Astrocyte (in vitro differentiated cells and primary cell): ENCODE measurements around the gene BICRA. TPM values are rescaled to one million over a fixed set of nuclear protein-coding genes. Genes with fewer than 3 reads are reported as not detected.
A peak's percentile ranks its signal among the peaks of the same experiment; 100 is the strongest.

Experiments used
- DNase-seq: peaks from one replicate; pipeline ENCODE4 v3.0.0-alpha.2; 2010; ENCODE audit warnings: low read depth
- FAIRE-seq: peaks from 2 replicates; lab custom pipeline; 2011; peaks lifted over from hg19 to GRCh38; lab: Jason Lieb, UNC
- H2AFZ ChIP-seq: 2 replicates; pipeline ENCODE4 v1.6.0; 2012; ENCODE audit warnings: low read depth, low read length, inconsistent platforms
- H3K27ac ChIP-seq: 2 replicates; pipeline ENCODE4 v1.5.1; 2011; ENCODE audit warnings: low read depth, low read length, inconsistent platforms
- H3K27me3 ChIP-seq: 2 replicates; pipeline ENCODE4 v1.6.0; 2011; ENCODE audit warnings: low read length, inconsistent platforms; ENCODE audit not compliant: insufficient read depth
- H3K36me3 ChIP-seq: 2 replicates; pipeline ENCODE4 v1.5.1; 2011; ENCODE audit warnings: low read length, inconsistent platforms; ENCODE audit not compliant: insufficient read depth
- H3K4me1 ChIP-seq: 2 replicates; pipeline ENCODE4 v1.5.1; 2011; ENCODE audit warnings: low read length, inconsistent platforms; ENCODE audit not compliant: insufficient read depth
- H3K4me2 ChIP-seq: 2 replicates; pipeline ENCODE4 v1.6.0; 2012; ENCODE audit warnings: low read length, inconsistent platforms
- H3K4me3 ChIP-seq: 2 replicates; pipeline ENCODE4 v1.5.1; 2011; ENCODE audit warnings: low read depth, mild to moderate bottlenecking, low read length, inconsistent platforms; ENCODE audit not compliant: insufficient read depth
- H3K79me2 ChIP-seq: 2 replicates; pipeline ENCODE4 v1.6.0; 2012; ENCODE audit warnings: mild to moderate bottlenecking, low read length, inconsistent platforms; ENCODE audit not compliant: insufficient read depth
- H3K9ac ChIP-seq: 2 replicates; pipeline ENCODE4 v1.6.0; 2012; ENCODE audit warnings: mild to moderate bottlenecking, low read length, inconsistent platforms
- H3K9me3 ChIP-seq: 2 replicates; pipeline ENCODE4 v1.5.1; 2012; ENCODE audit warnings: low read depth, mild to moderate bottlenecking, low read length, inconsistent platforms; ENCODE audit not compliant: insufficient read depth
- H4K20me1 ChIP-seq: 2 replicates; pipeline ENCODE4 v1.6.0; 2012; ENCODE audit warnings: low read length, inconsistent platforms; ENCODE audit not compliant: insufficient read depth
- H3K27ac Mint-ChIP-seq: one replicate; pipeline ENCODE4 v1.8.0; 2021; ENCODE audit warnings: mild to moderate bottlenecking, mixed read lengths; ENCODE audit not compliant: unreplicated experiment
- H3K27me3 Mint-ChIP-seq: one replicate; pipeline ENCODE4 v1.8.0; 2021; ENCODE audit warnings: low read depth, mixed read lengths; ENCODE audit not compliant: unreplicated experiment
- H3K36me3 Mint-ChIP-seq: one replicate; pipeline ENCODE4 v1.8.0; 2021; ENCODE audit warnings: low read depth, mixed read lengths; ENCODE audit not compliant: unreplicated experiment
- H3K4me1 Mint-ChIP-seq: one replicate; pipeline ENCODE4 v1.8.0; 2021; ENCODE audit warnings: low read depth, mixed read lengths; ENCODE audit not compliant: unreplicated experiment
- H3K4me3 Mint-ChIP-seq: one replicate; pipeline ENCODE4 v1.8.0; 2021; ENCODE audit warnings: mild to moderate bottlenecking, moderate library complexity, mixed read lengths; ENCODE audit not compliant: unreplicated experiment
- H3K9me3 Mint-ChIP-seq: one replicate; pipeline ENCODE4 v1.8.0; 2021; ENCODE audit warnings: mild to moderate bottlenecking, mixed read lengths; ENCODE audit not compliant: unreplicated experiment
- EZH2 ChIP-seq: IDR thresholded peaks from 2 replicates; pipeline ENCODE4 v1.6.1; 2012; ENCODE audit warnings: mild to moderate bottlenecking, low read length, inconsistent platforms; ENCODE audit not compliant: insufficient read depth
- total RNA-seq: library from RNA; stranded (reverse); gene quantifications from 2 replicates; pipeline ENCODE4 v1.2.1, GENCODE V29; 2021
- TF ChIP-seq, protein P1 (sequence below): IDR thresholded peaks from 2 replicates; pipeline ENCODE4 v1.5.1; 2011; ENCODE audit warnings: low read depth, mild to moderate bottlenecking, inconsistent platforms, low read length, moderate library complexity; ENCODE audit not compliant: insufficient read depth

Gene BICRA
- total RNA-seq, 1 donor from 2014 or later: 20.7 TPM

DNA sequence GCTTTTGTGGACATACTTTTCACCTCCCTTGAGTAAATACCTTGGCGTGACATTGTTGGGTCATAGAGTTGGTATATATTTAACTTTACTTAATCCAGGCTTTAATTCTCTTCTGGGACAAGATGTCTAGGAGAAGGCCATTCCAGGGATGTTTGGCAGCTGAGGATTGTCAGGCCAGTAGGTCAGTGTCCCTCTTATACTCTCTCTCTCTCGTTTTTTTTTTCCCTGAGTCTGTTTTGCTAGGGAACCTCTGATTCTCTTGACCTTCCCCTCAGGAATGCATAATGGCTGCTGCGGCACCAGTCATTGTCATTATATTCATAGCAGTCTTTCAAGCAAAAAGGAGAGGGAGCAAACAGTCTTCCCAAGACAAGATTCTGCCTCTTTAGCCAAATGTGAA lies 48.8 kb downstream of the BICRA start:
- no peak overlapping the region for H3K27ac Mint-ChIP-seq
- no peaks in the 10 kb centered on the region for H3K9me3 Mint-ChIP-seq
- DNase-seq (no peak), FAIRE-seq (no peak)
- Histone ChIP-seq H4K20me1 (peaks cover 74% of the 10 kb centered on the region), H3K9ac (peak overlapping the region; percentile 54), H3K27ac (peak overlapping the region; percentile 75), H3K36me3 (peaks cover 2% of the 10 kb centered on the region), H3K4me3 (no peak overlapping the region), H3K79me2 (peaks cover 83% of the 10 kb centered on the region), H3K4me1 (peaks cover 36% of the 10 kb centered on the region), H3K9me3 (no peaks in the 10 kb centered on the region), H2AFZ (no peak overlapping the region), H3K4me2 (no peak overlapping the region), H3K27me3 (no peaks in the 10 kb centered on the region)
- peaks cover 17% of the 10 kb centered on the region for H3K36me3 Mint-ChIP-seq
- no peaks in the 10 kb centered on the region for H3K27me3 Mint-ChIP-seq
- TF ChIP-seq EZH2: no peak
- TF ChIP-seq, protein P1, sequence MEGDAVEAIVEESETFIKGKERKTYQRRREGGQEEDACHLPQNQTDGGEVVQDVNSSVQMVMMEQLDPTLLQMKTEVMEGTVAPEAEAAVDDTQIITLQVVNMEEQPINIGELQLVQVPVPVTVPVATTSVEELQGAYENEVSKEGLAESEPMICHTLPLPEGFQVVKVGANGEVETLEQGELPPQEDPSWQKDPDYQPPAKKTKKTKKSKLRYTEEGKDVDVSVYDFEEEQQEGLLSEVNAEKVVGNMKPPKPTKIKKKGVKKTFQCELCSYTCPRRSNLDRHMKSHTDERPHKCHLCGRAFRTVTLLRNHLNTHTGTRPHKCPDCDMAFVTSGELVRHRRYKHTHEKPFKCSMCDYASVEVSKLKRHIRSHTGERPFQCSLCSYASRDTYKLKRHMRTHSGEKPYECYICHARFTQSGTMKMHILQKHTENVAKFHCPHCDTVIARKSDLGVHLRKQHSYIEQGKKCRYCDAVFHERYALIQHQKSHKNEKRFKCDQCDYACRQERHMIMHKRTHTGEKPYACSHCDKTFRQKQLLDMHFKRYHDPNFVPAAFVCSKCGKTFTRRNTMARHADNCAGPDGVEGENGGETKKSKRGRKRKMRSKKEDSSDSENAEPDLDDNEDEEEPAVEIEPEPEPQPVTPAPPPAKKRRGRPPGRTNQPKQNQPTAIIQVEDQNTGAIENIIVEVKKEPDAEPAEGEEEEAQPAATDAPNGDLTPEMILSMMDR: no peak
- no peak overlapping the region for H3K4me3 Mint-ChIP-seq
- peaks cover 21% of the 10 kb centered on the region for H3K4me1 Mint-ChIP-seq

DNA sequence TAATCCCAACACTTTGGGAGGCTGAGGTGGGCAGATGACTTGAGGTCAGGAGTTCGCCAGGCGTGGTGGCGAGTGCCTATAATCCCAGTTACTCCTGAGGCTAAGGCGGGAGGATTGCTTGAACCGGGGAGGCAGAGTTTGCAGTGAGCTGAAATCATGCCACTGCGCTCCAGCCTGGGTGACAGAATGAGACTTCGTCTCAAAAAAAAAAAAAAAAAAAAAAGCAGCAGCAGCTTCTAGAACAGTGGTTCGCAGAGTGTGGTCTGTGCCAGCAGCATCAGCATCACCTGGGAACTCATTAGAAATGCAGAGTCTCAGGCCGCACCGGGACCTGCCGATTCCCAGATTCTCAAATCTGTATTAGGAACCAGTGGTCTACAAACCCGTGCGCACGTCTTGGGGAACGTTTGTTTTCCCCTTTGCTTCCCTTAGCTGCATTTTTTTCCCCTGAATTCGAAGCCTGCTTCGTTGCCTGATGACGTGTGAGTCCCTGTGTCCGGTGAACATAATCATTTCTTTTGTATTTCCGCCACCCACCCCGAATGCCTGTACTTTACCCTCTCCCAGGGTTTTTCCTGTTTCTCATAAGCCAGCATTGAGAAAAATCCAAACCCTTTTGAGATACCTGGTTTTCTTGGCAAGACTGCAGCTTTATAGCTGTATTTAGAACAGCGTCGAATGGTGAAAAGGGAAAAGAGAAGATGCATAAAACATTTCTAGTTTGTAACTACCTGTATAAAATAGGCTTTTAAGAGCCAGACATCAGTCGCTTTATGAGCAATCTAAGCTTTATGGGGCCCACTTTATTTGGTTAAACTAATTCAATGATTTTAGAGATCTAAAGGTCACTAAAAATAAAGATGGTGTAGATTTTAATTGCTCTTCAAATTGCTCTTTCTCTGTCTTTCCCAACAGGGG lies 49.8 kb downstream of the BICRA start:
- Histone ChIP-seq H3K4me3 (no peak overlapping the region), H3K4me1 (peaks cover 45% of the 10 kb centered on the region), H3K9ac (peak overlapping the region; percentile 54), H3K36me3 (peaks cover 2% of the 10 kb centered on the region), H3K79me2 (peaks cover 74% of the 10 kb centered on the region), H2AFZ (no peak overlapping the region), H3K4me2 (peak overlapping the region; percentile 47), H4K20me1 (peaks cover 67% of the 10 kb centered on the region), H3K27me3 (no peaks in the 10 kb centered on the region), H3K27ac (peak overlapping the region; percentile 75), H3K9me3 (no peaks in the 10 kb centered on the region)
- no peaks in the 10 kb centered on the region for H3K9me3 Mint-ChIP-seq
- TF ChIP-seq EZH2: no peak
- TF ChIP-seq, protein P1: no peak
- no peak overlapping the region for H3K4me3 Mint-ChIP-seq
- peaks cover 18% of the 10 kb centered on the region for H3K36me3 Mint-ChIP-seq
- peaks cover 29% of the 10 kb centered on the region for H3K4me1 Mint-ChIP-seq
- H3K27me3 Mint-ChIP-seq: no peaks in the 10 kb centered on the region
- DNase-seq: peak; percentile 91
- H3K27ac Mint-ChIP-seq: peak overlapping the region; percentile 9
- peak; percentile 58 for FAIRE-seq

DNA sequence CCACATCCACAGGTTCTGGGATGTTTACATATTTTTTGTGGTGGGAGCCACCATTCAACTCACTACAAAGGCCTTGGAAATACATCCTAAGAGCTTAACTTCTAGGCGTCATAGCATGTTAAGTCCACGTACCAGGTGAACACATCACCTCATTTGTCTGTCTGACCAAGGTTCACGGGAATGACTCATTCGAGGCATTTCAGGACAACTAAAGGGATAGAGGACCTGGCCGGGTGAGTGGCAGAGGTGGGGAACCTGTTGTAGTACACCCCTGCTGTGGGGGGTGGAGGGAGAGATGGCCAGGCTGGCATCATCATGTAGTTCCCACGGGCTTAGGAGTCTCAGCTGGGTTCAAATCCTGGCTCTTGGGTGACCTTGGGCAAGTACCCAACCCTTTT lies 51.5 kb downstream of the BICRA start:
- TF ChIP-seq EZH2: no peak
- TF ChIP-seq, protein P1: no peak
- FAIRE-seq (no peak), DNase-seq (peak; percentile 29)
- no peaks in the 10 kb centered on the region for H3K9me3 ChIP-seq
- no peak overlapping the region for H2AFZ ChIP-seq
- Mint-ChIP-seq H3K27me3 (no peaks in the 10 kb centered on the region), H3K27ac (no peak overlapping the region), H3K4me1 (peaks cover 42% of the 10 kb centered on the region), H3K9me3 (no peaks in the 10 kb centered on the region), H3K36me3 (peaks cover 14% of the 10 kb centered on the region), H3K4me3 (no peak overlapping the region)
- H3K4me3 ChIP-seq: no peak overlapping the region
- no peak overlapping the region for H3K4me2 ChIP-seq
- H4K20me1 ChIP-seq: peaks cover 68% of the 10 kb centered on the region
- peaks cover 56% of the 10 kb centered on the region for H3K4me1 ChIP-seq
- peaks cover 71% of the 10 kb centered on the region for H3K79me2 ChIP-seq
- peaks cover 2% of the 10 kb centered on the region for H3K36me3 ChIP-seq
- peak overlapping the region; percentile 4 for H3K27ac ChIP-seq
- H3K27me3 ChIP-seq: no peaks in the 10 kb centered on the region
- H3K9ac ChIP-seq: no peak overlapping the region
